Ovary (tissue), 9 donors: ENCODE results near the gene UQCC2. TPM values are rescaled to one million over a fixed set of nuclear protein-coding genes. Genes with fewer than 3 reads are reported as not detected.

Source experiments
- DNase-seq, 5 donors: peaks; one replicate each; pipeline ENCODE4 v3.0.0-alpha.2; 2019 to 2020
- H3K27ac ChIP-seq, 2 donors: fragments of 200-600 bp; one replicate each; pipeline versions ENCODE4 v1.5.1 to v1.8.0; 2019 to 2022
- H3K27me3 ChIP-seq: fragments of 200-600 bp; one replicate; pipeline ENCODE4 v1.8.0; 2022
- H3K36me3 ChIP-seq: fragments of 200-600 bp; sonication (generic); one replicate; pipeline ENCODE4 v1.5.1; 2019
- H3K4me1 ChIP-seq: one replicate; pipeline ENCODE4 v1.8.1; 2013; ENCODE audit warnings: mild to moderate bottlenecking, moderate library complexity; ENCODE audit not compliant: insufficient read depth
- H3K4me3 ChIP-seq: fragments of 200-600 bp; sonication (generic); one replicate; pipeline ENCODE4 v1.5.1; 2017
- H3K9me3 ChIP-seq, 2 donors: fragments of 200-600 bp in 1 of 2; sonication (generic) in 1 of 2; one replicate each; pipeline versions ENCODE4 v1.5.1 to v1.8.1; 2013 to 2019; ENCODE audit warnings: mild to moderate bottlenecking in 1 of 2, moderate library complexity in 1 of 2
- CTCF ChIP-seq, 3 donors: fragments of 450-650 bp in 2 of 3; fragments of 200-600 bp in 1 of 3; IDR thresholded peaks; one replicate each; pipeline versions ENCODE4 v1.5.1 to v1.8.0; 2016 to 2022; ENCODE audit warnings: antibody characterized with exemption in 3 of 3, mild to moderate bottlenecking in 1 of 3
- EP300 ChIP-seq: sonication (generic); formaldehyde crosslinking; IDR thresholded peaks from one replicate; pipeline ENCODE4 v1.6.1; 2017; ENCODE audit warnings: antibody characterized with exemption
- POLR2A ChIP-seq: fragments of 450-650 bp; IDR thresholded peaks from one replicate; pipeline ENCODE4 v1.6.1; 2017; ENCODE audit warnings: antibody characterized with exemption, mild to moderate bottlenecking, moderate library complexity
- WGBS, 3 donors: extraction: QIAGEN DNeasy Blood & Tissue Kit in 1 of 3; methylation state at CpG; one replicate each; pipeline versions ENCODE4 v1.1.5 to v1.1.7; 2013 to 2017; 5-methylcytosine and 5-hydroxymethylcytosine counted together
- intact Hi-C, 4 donors: fragments of 100-400 bp; cut with DNase I; formaldehyde crosslinking; loops; one replicate each; pipeline versions ENCODE4 v1.11.0 to v1.15.1; 2022 to 2023
- polyA plus RNA-seq, 2 donors: library from polyadenylated mRNA; stranded (reverse); fragments of 200-250 nt in 1 of 2; fragments of 350-450 nt in 1 of 2; fragmentation: Illumina TruSeq in 1 of 2; extraction: RNeasy Lipid Tissue Mini Kit (QIAGEN cat#74804) in 1 of 2; gene quantifications; one replicate each; pipeline ENCODE4 v1.2.3, GENCODE V29; 2013 to 2014
- total RNA-seq, 7 donors: library from RNA; depleted of rRNA in 2 of 7; stranded (reverse); fragments of >200 nt in 2 of 7; fragmentation: NEBNext Ultra II Directional in 3 of 7; extraction: Animal tissue kit (Norgen Biotek cat#: 25700) in 3 of 7; gene quantifications; one replicate each; pipeline versions ENCODE4 v1.1.0 to v1.2.4, GENCODE V29; 2016 to 2023
- donor health status: DM: no; HTN: no; CAD: no; lungs with moderate emphysema.
- donor health status: DM: no; HTN: no; CAD: no.
- donor health status: Bipolar disorder and iron deficiency.
- donor health status: DM: yes; HTN: yes; CAD: no.
- donor health status: DM: no; HTN: no; CAD: no.
- donor health status: DM: yes; HTN: yes; CAD: no.

Gene UQCC2
- total and polyA plus RNA-seq, 9 donors, result 9.1 to 65.2 (median 38.0) TPM

GRCh38 chr6:33698494-33698893, 13.0 kb downstream of the UQCC2 start:
- intact Hi-C loops, result loop anchor here in 3 of 4 donors (5.0 to 10.0 kb wide), 2 partner anchors 111 to 114 kb away; partner anchors contain the start of gene BAK1 (in 2 of the 3)
- no peaks in the 10 kb centered on the region for H3K27me3 ChIP-seq
- H3K4me1 ChIP-seq, result peaks cover 15% of the 10 kb centered on the region
- H3K9me3 ChIP-seq, result no peaks in the 10 kb centered on the region
- no peak for TF ChIP-seq POLR2A
- TF ChIP-seq CTCF (IDR thresholded peaks at IDR 0.05), result no peak
- TF ChIP-seq EP300, result no peak
- H3K36me3 ChIP-seq, result no peaks in the 10 kb centered on the region
- no peak for DNase-seq
- peak overlapping the region in 1 of 2 donors; percentile 64 for H3K27ac ChIP-seq
- H3K4me3 ChIP-seq, result no peak overlapping the region
- 73 to 83% (median 74%) methylated on average over 10 of the region's 10 CpGs for WGBS, 3 donors

- WGBS, 3 donors, result 93 to 96% (median 93%) methylated on average over 10 of the region's 10 CpGs
- intact Hi-C loops, result loop anchor here in 3 of 4 donors (5.0 to 10.0 kb wide), 2 partner anchors 111 to 113 kb away; partner anchors contain the start of gene BAK1 (in 2 of the 3)
- TF ChIP-seq CTCF (IDR thresholded peaks at IDR 0.05) (no peak), EP300 (no peak), POLR2A (no peak)
- Histone ChIP-seq H3K4me3 (no peak overlapping the region), H3K36me3 (no peaks in the 10 kb centered on the region), H3K27me3 (no peaks in the 10 kb centered on the region), H3K9me3 (no peaks in the 10 kb centered on the region), H3K27ac (peak overlapping the region in 1 of 2 donors; percentile 67), H3K4me1 (peaks cover 16% of the 10 kb centered on the region)
- no peak for DNase-seq
Measured at GRCh38 chr6:33697845-33698244, 13.7 kb downstream of the UQCC2 start.

- no peaks in the 10 kb centered on the region for H3K9me3 ChIP-seq
- H3K36me3 ChIP-seq, result no peaks in the 10 kb centered on the region
- H3K27me3 ChIP-seq, result no peaks in the 10 kb centered on the region
- TF ChIP-seq EP300, result no peak
- no peak for TF ChIP-seq CTCF (IDR thresholded peaks at IDR 0.05)
- TF ChIP-seq POLR2A, result no peak
- H3K27ac ChIP-seq, result peak overlapping the region; percentile 58 to 67
- H3K4me3 ChIP-seq, result no peak overlapping the region
- peaks cover 16% of the 10 kb centered on the region for H3K4me1 ChIP-seq
- intact Hi-C loops, result loop anchor here in 3 of 4 donors (5.0 to 10.0 kb wide), 2 partner anchors 110 to 112 kb away; partner anchors contain the start of gene BAK1 (in 2 of the 3)
- WGBS, 3 donors, result 44 to 46% (median 45%) methylated on average over 15 of the region's 15 CpGs
- DNase-seq, result peak; percentile 46 to 73 (median 52)
Measured at GRCh38 chr6:33696548-33697518, 14.7 kb downstream of the UQCC2 start.

DNA sequence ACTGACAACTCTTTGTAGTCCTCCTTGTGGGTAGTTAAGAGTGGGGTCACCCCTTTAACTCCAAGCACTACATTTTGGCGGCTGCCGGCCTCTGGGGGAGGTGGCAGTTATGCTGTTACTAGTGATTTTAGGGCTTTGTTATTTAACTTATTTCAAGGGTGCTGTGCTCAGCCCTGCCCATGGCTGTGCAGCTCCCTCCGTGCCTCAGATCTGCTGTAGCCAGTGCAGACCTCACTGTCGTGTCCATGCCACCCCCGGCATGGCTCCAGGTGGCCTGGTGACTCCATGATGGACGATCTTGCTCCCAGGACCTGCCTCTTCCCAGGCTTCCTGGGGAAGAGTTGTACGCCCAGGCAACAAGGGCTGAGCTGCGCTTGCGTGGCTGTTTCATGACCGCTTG, 15.4 kb downstream of the UQCC2 start:
- no peaks in the 10 kb centered on the region for H3K27me3 ChIP-seq
- H3K36me3 ChIP-seq, result no peaks in the 10 kb centered on the region
- no peak for TF ChIP-seq EP300
- TF ChIP-seq POLR2A, result no peak
- no peak for TF ChIP-seq CTCF (IDR thresholded peaks at IDR 0.05)
- peaks cover 16% of the 10 kb centered on the region for H3K4me1 ChIP-seq
- no peak for DNase-seq
- H3K9me3 ChIP-seq, result no peaks in the 10 kb centered on the region
- peak overlapping the region in 1 of 2 donors; percentile 67 for H3K27ac ChIP-seq
- intact Hi-C loops, result loop anchor here in 3 of 4 donors (5.0 to 10.0 kb wide), 2 partner anchors 109 to 111 kb away; partner anchors contain the start of gene BAK1 (in 2 of the 3)
- no peak overlapping the region for H3K4me3 ChIP-seq
- 71 to 81% (median 78%) methylated on average over 10 of the region's 10 CpGs for WGBS, 3 donors
